WTC11 (cell line): ENCODE results near the gene TRABD.

ENCODE experiments used
- ESRRA ChIP-seq: sonication (generic); formaldehyde crosslinking; IDR thresholded peaks from 2 replicates; pipeline ENCODE4 v1.8.1; 2022; ENCODE audit warnings: mild to moderate bottlenecking, missing genetic modification reagents, borderline replicate concordance
- JAZF1 ChIP-seq: fragments of 250-450 bp; sonication (Bioruptor Pico); IDR thresholded peaks from 2 replicates; pipeline ENCODE4 v1.9.0; 2021; ENCODE audit warnings: moderate library complexity, mild to moderate bottlenecking, inconsistent platforms
- NFYB ChIP-seq: sonication (generic); formaldehyde crosslinking; conservative IDR thresholded peaks from 2 replicates; pipeline ENCODE4 v1.8.0; 2022; ENCODE audit warnings: low read depth, missing genetic modification reagents
- NR1H2 ChIP-seq: sonication (generic); formaldehyde crosslinking; IDR thresholded peaks from 2 replicates; pipeline ENCODE4 v1.9.0; 2021; ENCODE audit warnings: mild to moderate bottlenecking, moderate library complexity, missing genetic modification reagents
- NR3C1 ChIP-seq: sonication (generic); formaldehyde crosslinking; conservative IDR thresholded peaks from 2 replicates; pipeline ENCODE4 v1.8.1; 2023; ENCODE audit warnings: low read depth, mild to moderate bottlenecking, missing genetic modification reagents
- RELA ChIP-seq: sonication (generic); formaldehyde crosslinking; IDR thresholded peaks from 2 replicates; pipeline ENCODE4 v1.8.1; 2022; ENCODE audit warnings: missing genetic modification reagents, mild to moderate bottlenecking, borderline replicate concordance
- SP1 ChIP-seq: sonication (generic); formaldehyde crosslinking; conservative IDR thresholded peaks from 2 replicates; pipeline ENCODE4 v1.8.1; 2022; ENCODE audit warnings: missing genetic modification reagents
- ZSCAN18 ChIP-seq: fragments of 250-450 bp; sonication (Bioruptor Pico); IDR thresholded peaks from 2 replicates; pipeline ENCODE4 v2.1.2; 2022; ENCODE audit warnings: mild to moderate bottlenecking, moderate library complexity
- TF ChIP-seq, protein P1 (sequence below): fragments of 200-600 bp; IDR thresholded peaks from 2 replicates; pipeline ENCODE4 v1.8.0; 2022; ENCODE audit warnings: antibody characterized with exemption

DNA sequence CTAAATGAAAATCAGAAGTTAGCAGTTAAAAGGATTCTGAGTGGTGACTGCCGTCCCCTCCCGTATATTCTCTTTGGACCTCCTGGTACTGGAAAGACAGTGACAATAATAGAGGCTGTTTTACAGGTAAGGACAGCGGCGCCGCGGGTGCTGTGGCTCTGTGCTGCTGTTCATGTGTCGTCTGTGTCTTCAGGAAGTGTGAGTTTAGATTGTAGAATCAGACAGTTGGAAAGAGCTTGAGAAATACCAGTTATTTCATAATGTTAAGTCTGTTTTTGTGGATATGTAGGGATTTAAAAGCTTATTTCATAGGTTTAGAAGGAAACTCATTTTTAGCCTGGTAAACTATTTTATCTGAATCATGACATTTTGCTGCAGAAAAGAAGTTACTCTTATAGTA lies 42.6 kb upstream of the TRABD start:
- TF ChIP-seq, protein P1, sequence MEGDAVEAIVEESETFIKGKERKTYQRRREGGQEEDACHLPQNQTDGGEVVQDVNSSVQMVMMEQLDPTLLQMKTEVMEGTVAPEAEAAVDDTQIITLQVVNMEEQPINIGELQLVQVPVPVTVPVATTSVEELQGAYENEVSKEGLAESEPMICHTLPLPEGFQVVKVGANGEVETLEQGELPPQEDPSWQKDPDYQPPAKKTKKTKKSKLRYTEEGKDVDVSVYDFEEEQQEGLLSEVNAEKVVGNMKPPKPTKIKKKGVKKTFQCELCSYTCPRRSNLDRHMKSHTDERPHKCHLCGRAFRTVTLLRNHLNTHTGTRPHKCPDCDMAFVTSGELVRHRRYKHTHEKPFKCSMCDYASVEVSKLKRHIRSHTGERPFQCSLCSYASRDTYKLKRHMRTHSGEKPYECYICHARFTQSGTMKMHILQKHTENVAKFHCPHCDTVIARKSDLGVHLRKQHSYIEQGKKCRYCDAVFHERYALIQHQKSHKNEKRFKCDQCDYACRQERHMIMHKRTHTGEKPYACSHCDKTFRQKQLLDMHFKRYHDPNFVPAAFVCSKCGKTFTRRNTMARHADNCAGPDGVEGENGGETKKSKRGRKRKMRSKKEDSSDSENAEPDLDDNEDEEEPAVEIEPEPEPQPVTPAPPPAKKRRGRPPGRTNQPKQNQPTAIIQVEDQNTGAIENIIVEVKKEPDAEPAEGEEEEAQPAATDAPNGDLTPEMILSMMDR, result no peak
- no peak for TF ChIP-seq NR1H2 (CRISPR knock-in tag)
- no peak for TF ChIP-seq RELA
- TF ChIP-seq SP1 (CRISPR knock-in tag), result no peak
- TF ChIP-seq NR3C1, result no peak
- no peak for TF ChIP-seq ESRRA (CRISPR knock-in tag)
- no peak for TF ChIP-seq NFYB (CRISPR knock-in tag)
- TF ChIP-seq ZSCAN18 (CRISPR knock-in tag), result no peak
- TF ChIP-seq JAZF1 (CRISPR knock-in tag), result no peak
